ENCODE results near the gene KANSL1.
"Not testable (repeated sequence)": the region's sequence is repeated elsewhere in the genome, so short reads cannot be mapped to it uniquely, and the experiment has no call there.

The KANSL1 gene, protein sequence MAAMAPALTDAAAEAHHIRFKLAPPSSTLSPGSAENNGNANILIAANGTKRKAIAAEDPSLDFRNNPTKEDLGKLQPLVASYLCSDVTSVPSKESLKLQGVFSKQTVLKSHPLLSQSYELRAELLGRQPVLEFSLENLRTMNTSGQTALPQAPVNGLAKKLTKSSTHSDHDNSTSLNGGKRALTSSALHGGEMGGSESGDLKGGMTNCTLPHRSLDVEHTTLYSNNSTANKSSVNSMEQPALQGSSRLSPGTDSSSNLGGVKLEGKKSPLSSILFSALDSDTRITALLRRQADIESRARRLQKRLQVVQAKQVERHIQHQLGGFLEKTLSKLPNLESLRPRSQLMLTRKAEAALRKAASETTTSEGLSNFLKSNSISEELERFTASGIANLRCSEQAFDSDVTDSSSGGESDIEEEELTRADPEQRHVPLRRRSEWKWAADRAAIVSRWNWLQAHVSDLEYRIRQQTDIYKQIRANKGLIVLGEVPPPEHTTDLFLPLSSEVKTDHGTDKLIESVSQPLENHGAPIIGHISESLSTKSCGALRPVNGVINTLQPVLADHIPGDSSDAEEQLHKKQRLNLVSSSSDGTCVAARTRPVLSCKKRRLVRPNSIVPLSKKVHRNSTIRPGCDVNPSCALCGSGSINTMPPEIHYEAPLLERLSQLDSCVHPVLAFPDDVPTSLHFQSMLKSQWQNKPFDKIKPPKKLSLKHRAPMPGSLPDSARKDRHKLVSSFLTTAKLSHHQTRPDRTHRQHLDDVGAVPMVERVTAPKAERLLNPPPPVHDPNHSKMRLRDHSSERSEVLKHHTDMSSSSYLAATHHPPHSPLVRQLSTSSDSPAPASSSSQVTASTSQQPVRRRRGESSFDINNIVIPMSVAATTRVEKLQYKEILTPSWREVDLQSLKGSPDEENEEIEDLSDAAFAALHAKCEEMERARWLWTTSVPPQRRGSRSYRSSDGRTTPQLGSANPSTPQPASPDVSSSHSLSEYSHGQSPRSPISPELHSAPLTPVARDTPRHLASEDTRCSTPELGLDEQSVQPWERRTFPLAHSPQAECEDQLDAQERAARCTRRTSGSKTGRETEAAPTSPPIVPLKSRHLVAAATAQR (N-terminal part only)

DNA sequence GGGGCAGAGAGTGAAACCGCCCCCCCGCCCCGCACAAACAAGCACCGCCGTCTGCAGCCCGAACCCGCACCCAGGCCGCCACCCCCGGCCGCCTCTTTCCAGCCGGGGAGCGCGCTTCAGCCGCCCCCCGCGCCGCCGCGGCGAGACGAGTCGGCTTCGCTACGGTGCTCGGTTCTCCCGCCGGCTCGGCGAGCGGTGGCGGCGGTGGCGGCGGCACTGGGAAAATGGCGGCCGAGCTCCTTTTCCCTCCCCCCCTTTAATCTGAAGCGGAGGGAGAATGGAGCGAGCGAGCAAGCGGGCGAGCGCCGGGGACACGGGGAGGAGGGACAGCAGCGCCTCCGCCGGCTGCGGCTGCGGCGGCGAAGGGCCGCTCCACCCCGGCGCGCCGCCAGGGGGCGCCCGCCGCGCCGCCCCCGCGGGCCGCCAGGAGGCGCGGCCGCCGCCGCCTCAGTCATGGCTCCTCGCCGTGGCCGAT is at the start of gene KANSL1:
TSS of gene KANSL1 (minus strand) at position 279 of the 475 bp plus-strand sequence. CDS start 21,286 bp downstream, outside the sequence.
- DNase-seq: peak; percentile 94 to 98 (median 97)

DNA sequence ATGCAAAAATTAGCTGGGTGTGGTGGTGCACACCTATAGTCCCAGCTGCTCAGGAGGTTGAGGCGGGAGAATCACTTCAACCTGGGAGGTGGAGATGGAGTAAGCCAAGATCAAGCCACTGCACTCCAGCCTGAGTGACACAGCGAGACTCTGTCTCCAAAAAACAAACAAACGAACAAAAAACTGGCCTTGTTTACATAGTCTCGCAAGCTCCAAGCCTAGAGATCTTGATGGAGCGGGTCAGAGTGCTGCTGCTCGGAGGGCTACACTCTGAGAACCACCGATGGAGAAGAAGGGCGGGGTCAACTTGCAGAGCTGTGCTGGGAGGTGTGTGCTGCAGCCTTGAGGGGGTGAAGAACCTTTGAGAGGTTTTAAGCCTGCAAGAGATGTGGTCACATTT is 38.1 kb upstream of the KANSL1 start:
- not testable (repeated sequence) for DNase-seq

DNA sequence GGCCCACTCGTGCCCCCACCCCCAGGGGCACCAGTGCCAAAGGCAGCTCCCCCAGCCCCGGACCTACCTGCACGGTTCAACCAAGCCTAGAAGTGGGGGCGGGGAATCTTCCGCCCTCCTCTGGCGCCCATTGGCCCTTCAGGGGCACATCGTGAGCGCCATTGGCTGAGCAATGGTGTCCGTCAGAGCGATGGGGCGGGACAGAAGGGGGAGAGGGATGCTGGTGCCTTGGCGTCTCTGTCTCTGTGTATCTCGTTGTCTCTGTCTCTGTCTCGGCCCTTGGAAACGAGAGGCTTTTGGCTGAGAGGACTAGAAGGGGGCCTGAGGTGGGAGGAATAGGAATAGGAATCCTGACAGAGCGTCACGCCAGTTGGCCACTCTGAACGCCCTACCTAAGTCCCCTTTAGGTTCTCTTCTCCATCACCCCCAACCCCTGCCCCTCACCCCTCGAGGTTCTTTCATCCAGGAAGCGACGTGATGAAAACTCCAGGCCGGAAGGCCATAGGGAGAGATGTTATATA is 32.1 kb upstream of the KANSL1 start:
- DNase-seq: peak; percentile 83 to 95 (median 93)

DNA sequence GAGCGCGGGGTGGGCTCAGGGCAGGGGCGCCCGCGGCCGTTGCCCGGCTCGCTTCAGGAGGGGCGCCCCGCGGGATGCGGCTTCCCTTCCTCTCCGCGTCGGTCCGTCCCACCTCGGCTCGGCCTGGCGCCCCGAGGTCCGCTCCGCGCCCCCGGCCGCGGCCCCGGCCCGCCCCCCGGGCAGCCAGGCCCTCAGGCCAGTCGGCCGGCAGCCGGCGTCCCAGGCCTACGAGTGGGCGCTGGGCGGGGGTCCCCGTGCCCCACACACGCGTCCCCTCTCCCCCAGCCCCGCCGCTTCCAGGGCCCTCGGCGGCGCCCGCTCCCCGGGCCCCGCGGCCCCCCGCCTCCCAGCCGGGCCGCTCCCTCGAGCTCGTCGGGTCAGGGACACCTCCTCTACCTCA is 31.6 kb upstream of the KANSL1 start:
- DNase-seq: peak in 1 of 3 donors; percentile 39

DNA sequence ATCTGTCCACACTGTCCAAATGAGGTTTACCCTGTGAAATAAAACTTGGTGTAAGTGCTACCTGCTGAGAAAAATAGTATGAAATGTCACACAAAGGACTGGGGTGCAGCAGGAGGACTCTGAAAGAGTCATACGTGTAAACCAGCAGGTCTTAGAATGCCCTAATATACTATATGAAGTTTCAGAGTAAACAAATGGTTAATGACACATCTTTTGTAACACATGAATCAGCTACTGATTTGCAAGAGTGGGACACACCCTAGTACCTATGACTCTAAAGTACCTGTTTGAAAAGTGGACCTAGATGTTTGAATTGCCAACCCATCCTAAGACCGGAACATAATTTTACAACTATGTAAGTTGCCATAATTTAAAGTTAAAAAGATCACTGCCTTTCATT is 29.8 kb upstream of the KANSL1 start:
- not testable (repeated sequence) for DNase-seq

DNA sequence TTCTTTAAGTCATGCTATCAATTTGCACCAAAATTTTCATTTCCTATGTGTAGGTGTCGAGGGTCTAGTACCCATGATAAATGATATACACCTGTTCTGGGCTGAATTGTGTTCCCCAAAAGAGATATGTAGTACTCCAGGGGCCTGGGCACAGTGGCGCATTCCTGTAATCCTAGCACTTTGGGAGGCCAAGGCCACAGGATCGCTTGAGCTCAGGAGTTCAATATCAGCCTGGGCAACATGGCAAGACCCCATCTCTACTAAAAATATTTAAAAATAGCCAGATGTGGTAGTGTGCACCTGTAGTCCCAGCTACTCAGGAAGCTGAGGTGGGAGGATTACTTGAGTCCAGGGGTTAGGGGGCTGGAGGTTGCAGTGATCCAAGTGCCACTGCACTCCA is 23.5 kb upstream of the KANSL1 start:
- DNase-seq: no peak

DNA sequence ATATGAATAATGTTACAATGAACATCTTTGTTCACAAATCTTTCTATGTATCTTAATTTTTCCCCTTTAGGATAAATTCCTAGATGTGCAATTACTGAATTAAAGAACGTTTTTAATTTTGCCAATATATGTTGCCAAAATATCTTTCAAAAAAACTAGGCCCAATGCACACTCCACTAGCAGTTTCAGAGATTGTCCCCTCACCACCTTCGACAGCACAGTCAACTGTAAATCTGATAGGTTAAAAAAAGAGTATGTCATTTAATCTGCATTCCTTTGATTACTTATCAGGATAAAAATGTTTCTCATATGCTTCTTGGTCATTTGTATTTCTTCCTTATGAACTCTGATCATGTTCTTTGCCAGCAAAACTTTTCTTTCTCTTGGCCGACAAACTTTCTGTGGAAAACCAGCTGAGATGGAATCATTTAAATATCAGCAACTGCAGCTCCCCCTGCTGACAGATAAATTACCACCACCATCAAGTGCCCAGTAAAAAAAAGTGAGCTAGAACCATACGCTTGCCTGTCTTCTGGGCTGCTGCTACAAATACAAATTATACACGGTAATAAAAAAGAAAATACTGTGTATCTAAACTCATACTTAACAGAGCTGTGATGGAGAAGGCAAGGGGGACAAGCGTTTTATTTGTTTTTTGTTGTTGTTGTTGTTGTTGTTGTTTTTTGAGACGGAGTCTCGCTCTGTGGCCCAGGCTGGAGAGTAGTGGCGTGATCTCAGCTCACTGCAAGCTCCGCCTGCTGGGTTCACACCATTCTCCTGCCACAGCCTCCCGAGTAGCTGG is 19.6 kb upstream of the KANSL1 start:
- peak; percentile 77 to 90 (median 88) for DNase-seq

DNA sequence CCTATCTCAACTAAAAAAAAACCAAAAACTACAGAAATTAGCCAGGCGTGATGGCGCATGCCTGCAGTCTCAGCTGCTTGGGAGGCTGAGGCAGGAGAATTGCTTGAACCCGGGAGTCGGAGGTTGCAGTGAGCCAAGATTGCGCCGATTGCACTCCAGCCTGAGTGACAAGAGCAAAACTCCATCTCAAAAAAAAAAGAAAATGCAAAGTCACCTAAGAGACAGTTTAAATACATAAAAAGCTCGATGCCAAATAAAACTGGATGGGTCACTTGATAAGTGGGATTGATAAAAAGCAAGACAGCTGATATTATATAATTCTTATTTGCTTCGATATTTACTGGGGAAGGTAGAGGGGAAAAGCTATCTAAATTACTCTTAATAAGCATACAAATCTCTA is 15.8 kb upstream of the KANSL1 start:
- DNase-seq: no peak

DNA sequence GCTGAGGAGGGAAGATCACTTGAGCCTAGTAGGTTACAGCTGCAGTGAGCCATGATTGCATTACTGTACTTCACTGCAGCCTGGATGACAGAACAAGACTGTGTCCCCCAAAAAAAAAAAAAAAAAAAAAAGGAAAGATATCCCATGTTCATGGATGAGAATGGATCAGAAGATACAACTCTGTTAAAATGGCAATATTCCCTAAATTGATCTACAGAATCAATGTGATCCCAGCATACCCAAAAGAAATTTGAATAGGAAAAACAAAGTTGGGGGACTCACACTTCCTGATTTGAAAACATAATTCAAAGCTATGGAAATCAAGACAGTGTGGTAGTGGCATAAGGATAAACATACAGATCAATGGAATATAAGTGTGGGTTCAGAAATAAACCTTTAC is 12.7 kb upstream of the KANSL1 start:
- no peak for DNase-seq

DNA sequence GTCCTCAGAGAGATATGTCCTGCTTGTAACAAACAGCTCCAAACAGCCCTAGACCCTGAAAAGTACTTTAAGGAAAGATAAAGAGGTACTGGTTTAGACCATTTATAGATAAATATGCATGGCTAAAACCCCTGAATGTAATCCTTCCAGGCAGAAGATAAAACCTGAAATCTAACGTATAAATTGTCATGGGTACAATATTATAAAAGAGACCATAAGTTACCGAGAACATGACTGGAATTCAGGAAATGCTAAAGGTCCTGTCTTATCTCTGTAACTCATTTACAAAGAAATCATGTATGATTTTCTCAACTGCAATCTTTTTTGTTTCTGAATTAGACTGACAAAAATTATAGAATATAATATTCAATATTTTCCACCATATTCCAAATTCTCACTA is 9.2 kb upstream of the KANSL1 start:
- no peak for DNase-seq

DNA sequence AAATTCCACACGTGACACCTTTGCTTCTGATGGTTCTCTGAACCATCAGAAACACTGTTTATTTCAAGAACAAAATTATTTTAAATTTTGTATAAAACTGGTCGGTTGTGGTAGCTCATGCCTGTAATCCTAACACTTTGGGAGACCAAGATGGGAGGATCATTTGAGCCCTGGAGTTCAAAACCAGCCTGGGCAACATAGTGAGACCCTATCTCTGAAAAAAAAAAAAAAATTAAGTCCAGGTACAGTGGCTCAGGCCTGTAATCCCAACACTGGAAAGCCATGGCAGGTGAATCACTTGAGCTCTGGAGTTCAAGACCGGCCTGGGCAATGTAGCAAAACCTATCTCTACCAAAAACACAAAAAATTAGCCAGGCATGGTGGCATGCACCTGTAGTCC is 8.3 kb upstream of the KANSL1 start:
- DNase-seq: no peak

DNA sequence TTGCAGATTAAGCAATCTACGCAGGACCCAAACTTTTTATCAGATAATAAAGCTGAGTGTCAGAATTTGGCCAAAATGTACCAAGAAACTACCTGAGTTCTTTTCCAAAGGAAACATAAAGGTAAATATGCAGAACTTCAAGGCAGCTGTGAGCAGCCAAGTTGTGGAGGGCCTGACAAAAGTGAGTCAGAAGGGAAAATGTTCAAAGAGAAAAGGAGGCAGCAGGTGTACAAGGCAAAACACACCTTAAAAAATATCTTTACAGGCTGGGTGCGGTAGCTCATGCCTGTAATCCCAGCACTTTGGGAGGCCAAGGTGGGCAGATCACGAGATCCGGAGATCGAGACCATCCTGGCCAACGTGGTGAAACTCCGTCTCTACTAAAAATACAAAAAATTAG is 7.0 kb upstream of the KANSL1 start:
- no peak for DNase-seq

DNA sequence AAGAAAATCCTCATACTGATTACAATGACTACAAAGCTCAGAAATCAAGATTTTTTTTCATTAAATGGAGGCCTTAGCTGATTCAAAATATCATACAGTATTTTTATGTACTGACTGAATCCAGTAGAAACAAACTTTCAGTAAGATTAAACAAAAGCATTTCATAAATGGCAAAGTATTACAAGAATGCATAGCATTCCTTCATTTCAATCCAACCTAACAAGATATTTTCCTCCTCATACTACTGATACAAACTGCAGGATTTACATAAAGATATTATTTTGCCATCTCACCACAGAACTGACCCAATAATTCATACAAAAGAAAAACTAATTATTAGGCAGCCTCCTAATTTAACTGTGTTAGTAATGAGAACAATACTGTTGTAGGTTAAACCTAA is 6.2 kb upstream of the KANSL1 start:
- DNase-seq: no peak

DNA sequence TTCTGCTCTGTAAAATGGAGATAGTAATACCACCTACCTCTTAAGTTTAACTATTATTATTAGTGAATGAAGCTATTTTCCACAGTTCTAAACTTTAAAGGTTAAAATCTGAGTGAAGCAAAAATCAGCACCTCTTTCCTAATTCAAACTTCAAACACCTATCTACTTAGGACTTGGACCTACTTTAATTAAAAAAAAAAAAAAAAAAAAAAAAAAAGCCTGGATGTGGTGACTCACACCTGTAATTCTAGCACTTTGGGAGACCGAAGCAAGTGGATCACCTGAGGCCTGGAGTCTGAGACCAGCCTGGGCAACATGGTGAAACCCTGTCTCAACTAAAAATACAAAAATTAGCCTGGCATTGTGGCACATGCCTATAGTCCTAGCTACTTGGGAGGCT is 5.0 kb upstream of the KANSL1 start:
- no peak for DNase-seq

DNA sequence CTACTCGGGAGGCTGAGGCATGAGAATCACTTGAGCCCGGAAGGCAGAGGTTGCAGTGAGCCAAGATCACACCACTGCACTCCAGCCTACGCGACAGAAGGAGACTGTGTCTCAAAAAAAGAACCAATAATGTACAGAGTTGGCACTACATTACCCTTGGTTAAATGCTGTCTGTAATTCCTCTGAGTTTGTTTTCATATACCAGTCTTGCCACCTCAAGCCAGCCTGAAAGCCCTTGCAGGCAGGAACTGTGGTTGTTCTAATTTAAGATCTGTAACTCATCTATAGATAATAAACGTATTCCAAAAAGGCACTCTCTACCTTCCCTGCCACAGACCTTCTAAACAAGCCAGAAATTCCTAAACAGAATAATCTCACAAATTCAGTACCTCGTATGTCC is 4.3 kb upstream of the KANSL1 start:
- no peak for DNase-seq

DNA sequence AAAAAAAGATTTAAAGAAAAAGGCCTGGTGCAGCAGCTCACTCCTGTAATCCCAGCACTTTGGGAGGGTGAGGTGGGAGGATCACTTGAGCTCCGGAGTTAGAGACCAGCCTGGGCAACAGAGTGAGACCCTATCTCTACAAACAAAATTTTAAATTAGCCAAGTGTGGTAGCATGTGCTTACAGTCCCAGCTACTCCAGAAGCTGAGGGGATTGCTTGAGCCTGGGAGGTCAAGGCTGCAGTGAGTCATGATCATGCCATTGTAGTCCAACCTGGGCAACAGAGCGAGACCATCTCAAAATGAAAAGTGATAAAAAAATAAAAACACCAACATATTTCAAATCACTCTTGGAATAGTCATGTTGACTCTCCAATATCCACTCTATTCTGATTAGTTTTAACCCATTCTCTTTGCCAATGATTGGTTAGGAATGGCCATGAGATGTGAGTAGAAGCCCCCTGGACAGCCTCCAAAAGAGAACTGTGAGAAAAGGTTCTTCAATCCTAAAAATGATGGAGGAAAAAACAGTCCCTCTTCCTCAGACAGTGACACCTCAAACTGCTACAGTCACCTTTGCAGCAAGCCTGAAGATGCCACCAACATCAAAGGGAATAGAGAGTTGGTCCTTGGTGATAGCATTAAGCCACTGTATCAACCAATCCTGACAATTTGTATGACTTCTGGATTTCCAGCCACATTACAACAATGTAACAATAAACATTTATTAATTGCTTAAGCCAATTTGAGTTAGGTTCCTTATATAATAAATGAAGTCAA is 2.9 kb upstream of the KANSL1 start:
- DNase-seq: no peak

DNA sequence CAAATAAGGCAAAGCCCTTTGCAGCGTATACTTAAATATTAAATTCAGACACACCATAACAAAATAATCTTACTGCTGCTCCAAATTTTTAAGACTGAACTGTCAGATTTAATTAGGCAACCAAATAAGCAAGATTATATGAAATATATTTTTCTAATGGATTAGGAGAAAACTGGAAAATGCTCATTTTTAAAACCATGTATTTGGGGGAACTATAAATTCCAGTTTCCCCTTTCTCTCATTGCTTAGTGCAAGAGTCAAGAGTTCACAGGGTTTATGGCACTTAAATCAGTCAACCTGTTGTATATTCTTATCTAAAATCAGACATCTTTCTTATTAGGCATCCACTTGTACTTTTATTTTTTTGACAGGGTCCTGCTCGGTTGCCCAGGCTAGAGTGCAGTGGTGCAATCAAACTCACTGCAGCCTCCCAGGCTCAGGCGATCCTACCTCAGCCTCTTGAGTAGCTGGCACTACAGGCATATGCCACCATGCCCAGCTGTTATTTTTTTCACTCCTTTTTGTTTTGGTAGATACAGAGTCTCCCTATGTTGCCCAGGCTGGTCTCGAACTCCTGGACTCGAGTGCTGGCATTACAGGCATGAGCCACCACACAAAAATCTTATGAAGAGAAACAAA is 2.1 kb upstream of the KANSL1 start:
- no peak for DNase-seq

DNA sequence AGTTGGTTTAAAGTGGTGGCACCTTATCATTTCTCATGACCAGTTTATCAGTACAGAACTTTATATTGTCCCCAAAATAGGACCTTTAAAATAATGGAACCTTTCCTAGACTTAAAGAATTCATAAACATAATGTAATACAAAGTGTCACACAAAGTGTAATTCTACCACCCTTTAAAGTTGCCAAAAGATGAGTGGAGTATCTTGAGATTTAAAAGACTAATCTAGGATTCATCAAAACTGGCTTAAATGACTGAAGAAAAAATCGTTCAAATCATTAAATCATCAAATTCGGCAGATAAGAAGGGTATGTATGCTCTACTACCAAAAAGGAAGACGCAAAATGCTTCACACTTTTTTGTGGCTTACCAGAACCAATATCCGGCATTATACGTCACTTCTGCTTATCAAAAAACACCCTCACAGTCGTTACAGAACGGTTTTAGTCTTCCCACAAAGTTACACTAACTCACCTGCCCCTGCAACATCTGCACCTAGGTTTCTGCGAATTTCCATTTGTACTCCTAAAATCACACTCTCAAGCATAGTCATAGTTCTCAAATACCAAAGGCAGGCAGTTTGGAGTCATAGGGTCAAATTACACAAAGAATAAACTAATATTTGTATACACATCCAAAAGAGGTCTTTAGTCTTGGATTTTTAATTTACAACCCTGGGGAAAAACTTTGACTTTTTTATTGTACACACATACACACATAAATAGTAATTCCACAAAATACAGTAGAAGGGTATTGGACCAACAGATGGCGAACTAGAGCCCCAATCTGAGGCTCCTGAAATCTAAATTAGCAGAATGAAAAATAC is 1.4 kb upstream of the KANSL1 start:
- DNase-seq: peak; percentile 63 to 71 (median 65)

DNA sequence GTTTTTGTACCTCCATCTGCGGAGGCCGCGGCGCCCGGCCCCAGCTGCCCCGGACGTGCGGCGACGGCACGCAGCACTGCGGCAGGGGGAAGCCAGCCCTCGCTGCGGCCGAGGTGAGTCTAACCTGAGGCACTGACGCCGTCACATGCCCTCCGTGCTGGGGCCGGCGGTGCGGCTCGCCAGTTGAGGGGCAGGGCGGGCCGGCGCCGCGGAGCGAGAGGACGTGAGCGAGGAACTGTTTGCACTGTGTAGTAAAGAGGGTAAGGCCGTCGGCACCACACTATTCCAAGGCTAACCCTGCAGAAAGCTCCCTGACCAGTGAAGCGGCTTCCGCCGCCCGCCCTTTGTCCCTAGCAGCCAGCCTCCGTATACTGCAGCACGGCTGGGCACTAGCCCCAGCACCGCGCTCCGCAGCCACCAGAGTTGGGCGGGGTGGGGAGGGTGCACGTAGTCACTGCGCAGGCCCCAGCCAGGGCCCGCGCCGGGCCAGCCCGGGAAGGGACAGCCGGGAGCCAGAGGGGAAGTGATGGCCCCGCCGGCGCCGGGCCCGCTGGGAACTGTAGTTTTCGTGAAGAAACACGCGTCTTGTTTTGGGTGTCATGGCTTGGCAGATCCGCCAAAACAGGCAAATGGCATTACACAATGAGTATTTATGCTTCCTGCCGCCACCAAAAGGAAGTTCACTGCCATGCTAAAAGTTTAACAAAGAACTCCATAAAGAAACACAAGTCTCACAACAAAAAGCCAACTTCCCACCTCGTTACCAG is 580 bp upstream of the KANSL1 start:
- DNase-seq: peak; percentile 98 to 100 (median 99)

All from suppressor macrophage treated with lipopolysaccharide for 1 hour (primary cell).